T-helper 1 cell treated with Interleukin-12 subunit alpha and Interleukin-12 subunit beta and Interleukin-4 antibody, amounts not matched to agents 30 ng/mL and 1 ng/mL, for 36 hours (primary cell): Measurements from ENCODE around the gene H6PD. TPM values are rescaled to one million over a fixed set of nuclear protein-coding genes. Genes with fewer than 3 reads are reported as not detected.

Source experiments
- intact Hi-C: fragments of 100-400 bp; cut with micrococcal nuclease; formaldehyde crosslinking; loops from one replicate; pipeline ENCODE4 v1.15.1; 2024
- total RNA-seq: library from RNA; stranded (reverse); gene quantifications from 2 replicates; pipeline ENCODE4 v1.2.3, GENCODE V29; 2022

The H6PD gene
- total RNA-seq, 1 donor from 2014 or later, result 25.1 TPM

- intact Hi-C loops, result loop anchor here (2.0 kb wide), 1 partner anchor 109 kb away; no protein-coding TSS in a partner anchor
Measured at GRCh38 chr1:9251501-9251900, 16.9 kb downstream of the H6PD start.

DNA sequence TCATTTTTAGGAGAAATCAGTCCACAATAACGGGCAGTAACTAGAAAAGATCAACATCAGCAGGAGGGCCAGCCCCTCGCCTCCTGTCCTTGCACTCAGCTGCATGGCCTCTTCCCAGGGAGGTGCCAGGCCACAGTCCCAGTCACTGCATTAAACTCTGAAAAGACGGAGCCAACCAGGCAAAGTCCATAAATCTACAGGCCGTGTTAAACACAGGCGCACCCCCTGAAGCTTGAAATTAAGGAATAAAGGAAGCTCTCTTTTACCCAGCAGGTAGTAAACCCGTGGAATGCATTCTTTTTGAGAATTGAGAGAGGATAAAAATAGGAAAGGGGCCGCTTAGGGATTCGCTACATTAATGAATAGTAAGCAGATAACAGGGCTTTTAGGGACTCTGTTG, 18.4 kb downstream of the H6PD start:
- intact Hi-C loops, result no loop called here

DNA sequence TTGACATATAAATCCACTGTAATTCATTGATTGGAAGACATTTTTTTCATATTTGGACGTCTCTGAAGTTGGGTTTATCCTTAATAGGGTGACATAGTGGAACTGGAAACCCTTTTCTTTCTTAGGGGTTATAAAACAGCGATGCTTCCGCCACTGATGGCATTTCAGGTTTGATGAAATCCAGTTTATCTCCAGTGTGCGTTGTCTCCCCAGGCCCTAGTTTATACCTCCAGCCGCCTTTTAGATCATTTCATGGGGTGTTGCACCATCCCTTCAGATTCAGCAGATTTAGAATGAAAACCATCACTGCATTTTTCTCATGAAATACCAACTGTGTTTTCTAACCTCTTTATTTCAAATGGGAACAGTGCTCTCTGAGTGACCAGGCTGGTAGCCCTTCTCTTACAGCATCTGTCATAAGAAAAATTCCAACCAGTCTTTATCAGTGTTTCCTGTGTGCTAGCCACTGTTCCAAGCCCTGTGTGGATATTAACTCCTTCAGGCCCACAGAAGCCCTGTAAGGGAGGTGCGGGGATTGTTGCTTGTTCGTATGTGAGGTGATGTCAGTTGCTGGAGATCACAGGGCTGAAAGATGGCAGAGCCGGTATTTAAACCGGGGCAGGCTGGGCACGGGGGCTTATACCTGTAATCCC, 19.0 kb downstream of the H6PD start:
- intact Hi-C loops, result no loop called here

DNA sequence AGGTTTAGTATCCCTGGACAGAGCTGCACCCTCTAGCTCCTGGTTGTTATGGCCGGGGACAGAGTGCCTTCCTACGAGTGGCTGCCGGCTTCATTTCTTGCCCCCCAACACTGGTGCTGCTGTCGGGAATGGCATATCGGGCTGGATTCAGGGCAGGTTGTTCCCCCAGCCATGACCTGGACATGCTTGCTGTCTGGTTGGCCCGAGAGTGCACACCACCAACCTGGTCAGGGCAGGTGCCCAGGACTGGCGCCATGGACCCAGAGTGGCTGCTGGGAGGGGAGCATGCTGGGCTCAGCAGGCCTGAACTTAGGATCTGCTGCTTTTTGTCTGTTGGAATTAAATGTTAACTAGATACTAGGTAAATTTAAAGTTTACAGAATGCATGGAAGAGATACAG, 21.8 kb downstream of the H6PD start:
- intact Hi-C loops, result no loop called here

GRCh38 chr1:9257851-9258250, 23.3 kb downstream of the H6PD start:
- intact Hi-C loops, result no loop called here

- intact Hi-C loops, result no loop called here
Measured at GRCh38 chr1:9258629-9259028, 24.1 kb downstream of the H6PD start.

- intact Hi-C loops, result no loop called here
Measured at GRCh38 chr1:9260059-9260766, 25.6 kb downstream of the H6PD start.

DNA sequence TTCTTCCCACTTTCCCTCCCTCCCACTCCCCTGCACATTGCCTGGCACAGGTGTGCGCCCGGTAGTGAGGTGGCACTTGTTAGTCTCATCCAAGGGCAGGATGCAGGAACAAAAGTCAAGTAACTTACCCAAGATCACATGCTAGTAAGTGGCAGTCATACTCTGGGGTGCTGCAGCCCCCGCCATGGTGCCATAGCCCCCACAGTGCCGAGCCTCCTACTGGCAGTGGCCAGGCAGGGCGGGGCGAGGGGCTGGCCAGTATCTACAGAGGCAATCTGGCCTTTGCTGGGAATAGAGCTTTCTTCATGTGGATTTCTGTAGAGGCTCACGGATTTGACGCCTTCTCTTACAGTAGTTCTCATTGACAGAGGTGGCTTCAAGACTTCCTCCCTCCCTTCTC, 26.9 kb downstream of the H6PD start:
- intact Hi-C loops, result no loop called here

GRCh38 chr1:9262096-9262986, 27.8 kb downstream of the H6PD start:
- intact Hi-C loops, result no loop called here

- intact Hi-C loops, result no loop called here
Measured at GRCh38 chr1:9263276-9263855, 28.8 kb downstream of the H6PD start.

DNA sequence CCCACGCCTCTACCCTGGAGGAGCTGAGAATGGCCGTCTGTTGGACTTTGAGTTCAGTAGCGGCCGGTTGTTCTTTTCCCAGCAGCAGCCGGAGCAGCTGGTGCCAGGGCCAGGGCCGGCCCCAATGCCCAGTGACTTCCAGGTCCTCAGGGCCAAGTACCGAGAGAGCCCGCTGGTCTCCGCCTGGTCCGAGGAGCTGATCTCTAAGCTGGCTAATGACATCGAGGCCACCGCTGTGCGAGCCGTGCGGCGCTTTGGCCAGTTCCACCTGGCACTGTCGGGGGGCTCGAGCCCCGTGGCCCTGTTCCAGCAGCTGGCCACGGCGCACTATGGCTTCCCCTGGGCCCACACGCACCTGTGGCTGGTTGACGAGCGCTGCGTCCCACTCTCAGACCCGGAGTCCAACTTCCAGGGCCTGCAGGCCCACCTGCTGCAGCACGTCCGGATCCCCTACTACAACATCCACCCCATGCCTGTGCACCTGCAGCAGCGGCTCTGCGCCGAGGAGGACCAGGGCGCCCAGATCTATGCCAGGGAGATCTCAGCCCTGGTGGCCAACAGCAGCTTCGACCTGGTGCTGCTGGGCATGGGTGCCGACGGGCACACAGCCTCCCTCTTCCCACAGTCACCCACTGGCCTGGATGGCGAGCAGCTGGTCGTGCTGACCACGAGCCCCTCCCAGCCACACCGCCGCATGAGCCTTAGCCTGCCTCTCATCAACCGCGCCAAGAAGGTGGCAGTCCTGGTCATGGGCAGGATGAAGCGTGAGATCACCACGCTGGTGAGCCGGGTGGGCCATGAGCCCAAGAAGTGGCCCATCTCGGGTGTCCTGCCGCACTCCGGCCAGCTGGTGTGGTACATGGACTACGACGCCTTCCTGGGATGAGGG, 29.7 kb downstream of the H6PD start:
- intact Hi-C loops, result no loop called here

GRCh38 chr1:9265037-9265436, 30.5 kb downstream of the H6PD start:
- intact Hi-C loops, result loop anchor here (5.0 kb wide), 1 partner anchor 322 kb away; the partner anchor contains the start of gene TMEM201

GRCh38 chr1:9265968-9266367, 31.4 kb downstream of the H6PD start:
- intact Hi-C loops, result loop anchor here (5.0 kb wide), 1 partner anchor 321 kb away; the partner anchor contains the start of gene TMEM201

DNA sequence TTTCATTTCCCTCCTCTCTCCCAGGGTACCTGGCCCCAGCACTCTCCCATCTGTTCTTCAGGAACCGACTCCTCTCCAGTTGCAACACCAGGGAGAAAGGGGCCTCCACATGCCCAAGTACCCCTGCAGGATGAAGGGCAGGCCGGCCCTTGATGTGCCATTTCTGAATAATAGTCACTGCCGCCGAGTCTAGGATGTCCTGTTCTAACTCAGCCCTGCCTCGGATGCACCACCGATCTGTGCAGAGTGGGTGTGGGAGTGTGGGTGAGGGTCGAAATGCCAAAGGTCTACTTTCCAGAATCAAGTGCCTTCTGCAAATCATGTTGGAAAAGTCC, 32.7 kb downstream of the H6PD start:
- intact Hi-C loops, result loop anchor here (1.0 to 5.0 kb wide), 6 partner anchors 22 to 320 kb away; partner anchors contain the start of gene TMEM201

DNA sequence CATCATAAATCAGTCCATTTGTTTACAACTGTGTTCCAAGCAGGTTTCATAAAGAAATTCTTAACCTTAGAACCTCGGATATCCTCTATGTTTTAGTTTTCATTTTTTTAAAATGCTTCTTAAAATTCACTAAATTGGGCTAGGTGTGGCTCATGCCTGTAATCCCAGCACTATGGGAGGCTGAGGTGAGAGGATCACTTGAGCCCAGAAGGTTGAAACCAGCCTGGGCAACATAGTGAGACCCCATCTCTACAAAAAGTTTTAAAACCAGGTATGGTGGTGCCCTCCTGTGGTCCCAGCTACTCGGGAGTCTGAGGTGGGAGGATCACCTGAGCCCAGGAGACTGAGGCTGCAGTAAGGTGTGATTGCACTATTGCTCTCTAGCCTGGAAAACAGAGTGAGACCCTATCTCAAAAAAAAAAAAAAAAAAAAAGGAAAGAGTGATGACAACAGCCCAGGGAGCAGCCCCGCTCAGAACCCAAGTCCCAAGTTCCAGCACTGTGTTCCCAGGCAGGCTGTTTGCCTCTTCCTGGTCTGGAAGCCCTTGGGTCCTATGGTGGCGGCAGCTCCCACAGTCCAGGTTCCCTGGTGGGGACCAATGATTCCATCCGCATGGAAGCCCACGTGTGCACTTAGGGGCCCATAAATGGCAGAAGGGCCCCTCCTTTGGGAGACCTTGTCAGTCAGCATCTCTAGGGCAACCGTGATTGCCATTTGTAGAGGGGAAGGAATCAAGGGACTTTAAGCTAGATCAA, 33.4 kb downstream of the H6PD start:
- intact Hi-C loops, result loop anchor here (1.0 to 5.0 kb wide), 6 partner anchors 21 to 319 kb away; partner anchors contain the start of gene TMEM201

- intact Hi-C loops, result loop anchor here (5.0 kb wide), 1 partner anchor 318 kb away; the partner anchor contains the start of gene TMEM201
Measured at GRCh38 chr1:9269078-9269501, 34.5 kb downstream of the H6PD start.

- intact Hi-C loops, result loop anchor here (5.0 kb wide), 1 partner anchor 318 kb away; the partner anchor contains the start of gene TMEM201
Measured at GRCh38 chr1:9269721-9270120, 35.1 kb downstream of the H6PD start.

GRCh38 chr1:9270290-9270883, 35.8 kb downstream of the H6PD start:
- intact Hi-C loops, result no loop called here

DNA sequence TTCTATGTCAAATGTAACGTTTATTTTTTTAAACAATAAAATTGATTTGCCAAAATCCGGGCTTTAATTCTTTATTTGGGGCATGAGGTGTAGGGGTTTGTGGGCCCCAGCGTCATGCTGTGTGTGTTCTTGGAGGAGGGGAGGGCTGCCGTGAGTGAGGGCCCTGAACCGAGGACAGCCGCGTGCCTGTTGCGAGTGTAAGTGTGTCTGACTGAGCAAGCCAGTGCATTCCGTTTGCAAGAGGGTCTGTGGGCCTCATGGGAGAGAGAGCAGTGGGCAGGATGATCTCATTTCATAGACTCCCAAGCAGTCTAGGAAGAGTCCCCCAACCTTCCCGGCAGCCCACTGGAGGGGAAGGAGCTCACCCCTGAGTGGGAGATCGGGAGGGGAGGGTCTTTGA, 36.7 kb downstream of the H6PD start:
- intact Hi-C loops, result no loop called here
